HG03469 (cell line): ENCODE measurements around the gene SLC27A2.
A peak's percentile ranks its signal among the peaks of the same experiment; 100 is the strongest.
"Not testable (repeated sequence)": the region's sequence is repeated elsewhere in the genome, so short reads cannot be mapped to it uniquely, and the experiment has no call there.

Experiments used
- ATAC-seq: cut with Tn5 transposase; IDR thresholded peaks from one replicate; pipeline ENCODE4 v1.9.1; 2021; ENCODE audit warnings: mild to moderate bottlenecking, moderate library complexity, moderate number of reproducible peaks; ENCODE audit not compliant: unreplicated experiment

The SLC27A2 gene

GRCh38 chr15:50188793-50189192 lies 6.8 kb downstream of the SLC27A2 start:
- ATAC-seq = not testable (repeated sequence)

- no peak for ATAC-seq
Observed at GRCh38 chr15:50189633-50190032, 7.6 kb downstream of the SLC27A2 start.

GRCh38 chr15:50190166-50190570 lies 8.2 kb downstream of the SLC27A2 start:
- ATAC-seq = peak; percentile 65

- ATAC-seq = peak; percentile 40
Observed at GRCh38 chr15:50190723-50191122, 8.7 kb downstream of the SLC27A2 start.

- ATAC-seq = no peak
Observed at GRCh38 chr15:50192164-50192563, 10.2 kb downstream of the SLC27A2 start.

- ATAC-seq = no peak
Observed at GRCh38 chr15:50192926-50193620, 11.1 kb downstream of the SLC27A2 start.

- ATAC-seq = no peak
Observed at GRCh38 chr15:50202003-50202402, 20.0 kb downstream of the SLC27A2 start.

GRCh38 chr15:50206020-50206419 lies 24.0 kb downstream of the SLC27A2 start:
- ATAC-seq = no peak

GRCh38 chr15:50209809-50210208 lies 27.8 kb downstream of the SLC27A2 start:
- ATAC-seq = no peak

- no peak for ATAC-seq
Observed at GRCh38 chr15:50210462-50211157, 28.6 kb downstream of the SLC27A2 start.

- ATAC-seq = no peak
Observed at GRCh38 chr15:50218291-50218690, 36.3 kb downstream of the SLC27A2 start.

GRCh38 chr15:50218691-50219090 lies 36.7 kb downstream of the SLC27A2 start:
- no peak for ATAC-seq

- ATAC-seq = no peak
Observed at GRCh38 chr15:50219820-50220219, 37.8 kb downstream of the SLC27A2 start.

GRCh38 chr15:50222181-50222580 lies 40.2 kb downstream of the SLC27A2 start:
- ATAC-seq = no peak

- no peak for ATAC-seq
Observed at GRCh38 chr15:50224606-50225005, 42.6 kb downstream of the SLC27A2 start.

GRCh38 chr15:50225057-50225456 lies 43.1 kb downstream of the SLC27A2 start:
- ATAC-seq = no peak

GRCh38 chr15:50225938-50226337 lies 43.9 kb downstream of the SLC27A2 start:
- ATAC-seq = no peak

- ATAC-seq = no peak
Observed at GRCh38 chr15:50227076-50227475, 45.1 kb downstream of the SLC27A2 start.

GRCh38 chr15:50228866-50229265 lies 46.9 kb downstream of the SLC27A2 start:
- no peak for ATAC-seq

GRCh38 chr15:50229336-50229735 lies 47.3 kb downstream of the SLC27A2 start:
- ATAC-seq = no peak

- no peak for ATAC-seq
Observed at GRCh38 chr15:50231761-50232160, 49.8 kb downstream of the SLC27A2 start.

- ATAC-seq = no peak
Observed at GRCh38 chr15:50232791-50233190, 50.8 kb downstream of the SLC27A2 start.
